ENCODE measurements around the gene PXDN.

Gene PXDN

DNA sequence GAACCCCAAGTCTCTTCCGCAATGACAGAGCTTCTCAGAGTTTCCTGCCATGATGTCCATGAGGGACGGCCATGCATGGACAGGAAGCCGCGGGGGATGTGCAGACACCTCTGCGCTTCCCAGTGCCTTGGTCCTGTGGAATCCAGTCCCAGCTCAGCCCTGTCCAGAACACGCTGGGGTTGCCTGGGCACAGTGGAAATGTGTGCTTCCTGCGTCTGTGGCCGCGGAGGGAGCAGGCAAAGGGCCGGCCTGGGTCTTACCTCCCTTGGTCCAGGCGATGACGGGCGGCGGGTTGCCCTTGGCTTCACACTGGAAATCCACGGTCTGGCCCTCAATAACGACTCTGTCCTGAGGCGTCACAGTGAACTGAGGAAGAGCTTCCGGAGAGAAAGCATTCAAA is 79.6 kb downstream of the PXDN start:
- no peak overlapping the region for H3K27ac ChIP-seq (ENCODE audit: low read length)
- no peak overlapping the region for H3K4me3 ChIP-seq (ENCODE audit: low read depth in 1 of 2, low read length in 2 of 2)
- no peak for DNase-seq
- H3K9ac ChIP-seq (ENCODE audit: low read depth, low read length), result no peak overlapping the region
- H4K20me1 ChIP-seq (ENCODE audit: insufficient read depth, low read length), result no peaks in the 10 kb centered on the region
- H3K36me3 ChIP-seq (ENCODE audit: insufficient read depth, low read length), result no peaks in the 10 kb centered on the region
- no peaks in the 10 kb centered on the region for H3K27me3 ChIP-seq (ENCODE audit: insufficient read depth, low read length, poor library complexity)
- H3K9me3 ChIP-seq (ENCODE audit: insufficient read depth, low read length, severe bottlenecking), result no peaks in the 10 kb centered on the region
- H2AFZ ChIP-seq (ENCODE audit: low read depth, low read length), result no peak overlapping the region
- no peaks in the 10 kb centered on the region for H3K79me2 ChIP-seq (ENCODE audit: insufficient read depth, low read length)
- H3K4me2 ChIP-seq (ENCODE audit: insufficient read depth, low read length), result no peak overlapping the region
- TF ChIP-seq, protein P1, sequence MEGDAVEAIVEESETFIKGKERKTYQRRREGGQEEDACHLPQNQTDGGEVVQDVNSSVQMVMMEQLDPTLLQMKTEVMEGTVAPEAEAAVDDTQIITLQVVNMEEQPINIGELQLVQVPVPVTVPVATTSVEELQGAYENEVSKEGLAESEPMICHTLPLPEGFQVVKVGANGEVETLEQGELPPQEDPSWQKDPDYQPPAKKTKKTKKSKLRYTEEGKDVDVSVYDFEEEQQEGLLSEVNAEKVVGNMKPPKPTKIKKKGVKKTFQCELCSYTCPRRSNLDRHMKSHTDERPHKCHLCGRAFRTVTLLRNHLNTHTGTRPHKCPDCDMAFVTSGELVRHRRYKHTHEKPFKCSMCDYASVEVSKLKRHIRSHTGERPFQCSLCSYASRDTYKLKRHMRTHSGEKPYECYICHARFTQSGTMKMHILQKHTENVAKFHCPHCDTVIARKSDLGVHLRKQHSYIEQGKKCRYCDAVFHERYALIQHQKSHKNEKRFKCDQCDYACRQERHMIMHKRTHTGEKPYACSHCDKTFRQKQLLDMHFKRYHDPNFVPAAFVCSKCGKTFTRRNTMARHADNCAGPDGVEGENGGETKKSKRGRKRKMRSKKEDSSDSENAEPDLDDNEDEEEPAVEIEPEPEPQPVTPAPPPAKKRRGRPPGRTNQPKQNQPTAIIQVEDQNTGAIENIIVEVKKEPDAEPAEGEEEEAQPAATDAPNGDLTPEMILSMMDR (IDR thresholded peaks at IDR 0.05; ENCODE audit: borderline replicate concordance, extremely low read depth, low read length, poor library complexity, severe bottlenecking), result no peak
- no peak for TF ChIP-seq EZH2 (IDR thresholded peaks at IDR 0.05; ENCODE audit: borderline replicate concordance, low read depth, low read length, severe bottlenecking)
- ATAC-seq (ENCODE audit: insufficient read depth, low read depth), result no peak
- no peaks in the 10 kb centered on the region for H3K4me1 ChIP-seq (ENCODE audit: insufficient read depth, low read length)

DNA sequence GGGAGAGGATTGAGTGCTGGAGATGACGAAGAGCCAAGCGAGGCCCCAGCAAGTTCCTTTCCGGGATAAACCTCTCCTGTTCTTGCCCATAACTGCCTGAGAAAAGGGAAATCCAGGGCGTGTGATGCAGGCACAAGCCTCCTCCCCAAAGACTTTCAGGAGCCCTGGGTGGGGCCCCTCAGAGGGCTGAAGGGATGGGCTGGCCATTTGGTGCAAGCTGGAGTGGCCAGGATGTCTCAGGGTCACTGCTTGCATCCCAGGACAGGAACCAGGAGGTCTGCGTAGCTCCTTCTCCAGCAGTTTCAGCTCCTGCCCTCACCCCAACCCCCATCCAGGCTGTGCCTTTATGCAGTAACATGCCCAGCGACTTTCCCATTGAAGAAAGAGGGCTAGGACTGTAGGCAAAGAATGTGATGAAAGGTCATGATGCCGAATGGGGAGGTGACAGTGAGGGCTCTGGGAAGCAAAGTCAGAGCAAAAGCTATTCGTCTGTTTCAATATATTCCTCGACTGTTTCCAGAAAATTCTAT is 80.2 kb downstream of the PXDN start:
- H3K79me2 ChIP-seq (ENCODE audit: insufficient read depth, low read length), result no peaks in the 10 kb centered on the region
- ATAC-seq (ENCODE audit: insufficient read depth, low read depth), result no peak

DNA sequence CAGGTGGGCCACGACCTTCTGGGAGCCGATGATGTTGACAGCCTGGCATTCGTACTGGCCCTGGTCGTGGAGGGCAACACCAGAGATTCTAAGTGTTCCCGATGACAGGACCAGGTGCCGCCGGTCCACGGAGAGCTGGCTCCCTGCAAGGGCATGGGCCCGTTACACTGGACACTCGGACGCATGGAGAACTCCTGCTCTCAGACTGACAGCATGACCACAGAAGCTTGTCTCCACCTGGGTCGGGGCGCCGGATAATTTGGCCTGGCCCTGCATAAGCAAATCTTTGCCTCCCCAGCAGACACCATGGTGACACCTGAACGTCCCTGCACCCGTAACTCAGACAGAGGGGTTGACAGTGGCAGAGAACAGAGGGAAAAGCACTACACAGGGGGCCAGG is 80.7 kb downstream of the PXDN start:
- Histone ChIP-seq H3K36me3 (ENCODE audit: insufficient read depth, low read length) (no peaks in the 10 kb centered on the region), H3K27ac (ENCODE audit: low read length) (no peak overlapping the region), H3K4me3 (ENCODE audit: low read depth in 1 of 2, low read length in 2 of 2) (no peak overlapping the region), H3K4me2 (ENCODE audit: insufficient read depth, low read length) (no peak overlapping the region), H3K9ac (ENCODE audit: low read depth, low read length) (no peak overlapping the region), H2AFZ (ENCODE audit: low read depth, low read length) (no peak overlapping the region), H3K79me2 (ENCODE audit: insufficient read depth, low read length) (no peaks in the 10 kb centered on the region), H3K27me3 (ENCODE audit: insufficient read depth, low read length, poor library complexity) (no peaks in the 10 kb centered on the region), H3K9me3 (ENCODE audit: insufficient read depth, low read length, severe bottlenecking) (no peaks in the 10 kb centered on the region), H4K20me1 (ENCODE audit: insufficient read depth, low read length) (no peaks in the 10 kb centered on the region), H3K4me1 (ENCODE audit: insufficient read depth, low read length) (no peaks in the 10 kb centered on the region)
- TF ChIP-seq EZH2 (IDR thresholded peaks at IDR 0.05; ENCODE audit: borderline replicate concordance, low read depth, low read length, severe bottlenecking), result no peak
- TF ChIP-seq, protein P1 (IDR thresholded peaks at IDR 0.05; ENCODE audit: borderline replicate concordance, extremely low read depth, low read length, poor library complexity, severe bottlenecking), result no peak
- DNase-seq, result no peak
- no peak for ATAC-seq (ENCODE audit: insufficient read depth, low read depth)

More for the DNA sequence above, 80.2 kb downstream of the PXDN start:
- H3K36me3 ChIP-seq (ENCODE audit: insufficient read depth, low read length), result no peaks in the 10 kb centered on the region
- H3K27ac ChIP-seq (ENCODE audit: low read length), result no peak overlapping the region
- no peaks in the 10 kb centered on the region for H3K27me3 ChIP-seq (ENCODE audit: insufficient read depth, low read length, poor library complexity)
- H3K4me3 ChIP-seq (ENCODE audit: low read depth in 1 of 2, low read length in 2 of 2), result no peak overlapping the region
- no peak for DNase-seq
- H2AFZ ChIP-seq (ENCODE audit: low read depth, low read length), result no peak overlapping the region
- H3K4me2 ChIP-seq (ENCODE audit: insufficient read depth, low read length), result no peak overlapping the region
- no peak for TF ChIP-seq EZH2 (IDR thresholded peaks at IDR 0.05; ENCODE audit: borderline replicate concordance, low read depth, low read length, severe bottlenecking)
- TF ChIP-seq, protein P1 (IDR thresholded peaks at IDR 0.05; ENCODE audit: borderline replicate concordance, extremely low read depth, low read length, poor library complexity, severe bottlenecking), result no peak
- H3K4me1 ChIP-seq (ENCODE audit: insufficient read depth, low read length), result no peaks in the 10 kb centered on the region
- H3K9ac ChIP-seq (ENCODE audit: low read depth, low read length), result no peak overlapping the region
- no peaks in the 10 kb centered on the region for H4K20me1 ChIP-seq (ENCODE audit: insufficient read depth, low read length)
- no peaks in the 10 kb centered on the region for H3K9me3 ChIP-seq (ENCODE audit: insufficient read depth, low read length, severe bottlenecking)
